Mammary epithelial cell (primary cell): ENCODE data around the gene CCNT2.
"Not testable (repeated sequence)": the region's sequence is repeated elsewhere in the genome, so short reads cannot be mapped to it uniquely, and the experiment has no call there.

Source experiments
- EZH2 ChIP-seq: IDR thresholded peaks from 2 replicates; pipeline ENCODE4 v1.6.1; 2012; ENCODE audit warnings: low read length, inconsistent platforms, borderline replicate concordance
- TF ChIP-seq, protein P1 (sequence below), 2 donors: IDR thresholded peaks in 1 of 2; conservative IDR thresholded peaks in 1 of 2; 2 replicates each; pipeline ENCODE4 v1.5.1; 2011 to 2012; ENCODE audit warnings: inconsistent platforms in 2 of 2, low read length in 2 of 2, mild to moderate bottlenecking in 2 of 2, control low read depth in 1 of 2, low read depth in 1 of 2; ENCODE audit not compliant: insufficient read depth in 1 of 2; ENCODE audit errors: extremely low read depth in 1 of 2

- TF ChIP-seq, protein P1, sequence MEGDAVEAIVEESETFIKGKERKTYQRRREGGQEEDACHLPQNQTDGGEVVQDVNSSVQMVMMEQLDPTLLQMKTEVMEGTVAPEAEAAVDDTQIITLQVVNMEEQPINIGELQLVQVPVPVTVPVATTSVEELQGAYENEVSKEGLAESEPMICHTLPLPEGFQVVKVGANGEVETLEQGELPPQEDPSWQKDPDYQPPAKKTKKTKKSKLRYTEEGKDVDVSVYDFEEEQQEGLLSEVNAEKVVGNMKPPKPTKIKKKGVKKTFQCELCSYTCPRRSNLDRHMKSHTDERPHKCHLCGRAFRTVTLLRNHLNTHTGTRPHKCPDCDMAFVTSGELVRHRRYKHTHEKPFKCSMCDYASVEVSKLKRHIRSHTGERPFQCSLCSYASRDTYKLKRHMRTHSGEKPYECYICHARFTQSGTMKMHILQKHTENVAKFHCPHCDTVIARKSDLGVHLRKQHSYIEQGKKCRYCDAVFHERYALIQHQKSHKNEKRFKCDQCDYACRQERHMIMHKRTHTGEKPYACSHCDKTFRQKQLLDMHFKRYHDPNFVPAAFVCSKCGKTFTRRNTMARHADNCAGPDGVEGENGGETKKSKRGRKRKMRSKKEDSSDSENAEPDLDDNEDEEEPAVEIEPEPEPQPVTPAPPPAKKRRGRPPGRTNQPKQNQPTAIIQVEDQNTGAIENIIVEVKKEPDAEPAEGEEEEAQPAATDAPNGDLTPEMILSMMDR (conservative IDR thresholded peaks at IDR 0.05 in 1 of 2, IDR thresholded peaks at IDR 0.05 in 1 of 2; ENCODE audit: extremely low read depth in 1 of 2, insufficient read depth in 1 of 2, low read depth in 1 of 2, low read length in 2 of 2): not testable (repeated sequence)
- TF ChIP-seq EZH2: not testable (repeated sequence)
Observed at GRCh38 chr2:134907441-134908116, 11.0 kb upstream of the CCNT2 start.
